ENCODE measurements around the gene LMNTD1.

LMNTD1 gene

GRCh38 chr12:25497021-25497420, 56.1 kb downstream of the LMNTD1 start:
- no peak overlapping the region for H3K27ac ChIP-seq (ENCODE audit: low read depth, low read length)
- no peak for TF ChIP-seq EZH2phosphoT487 (conservative IDR thresholded peaks at IDR 0.05; ENCODE audit: low read length)
- TF ChIP-seq CTCF (IDR thresholded peaks at IDR 0.05; ENCODE audit: insufficient read depth, low read length, poor library complexity, severe bottlenecking), result no peak

GRCh38 chr12:25496098-25496587, 56.9 kb downstream of the LMNTD1 start:
- Histone ChIP-seq H3K4me2 (ENCODE audit: low read depth, low read length, poor library complexity, severe bottlenecking) (no peak overlapping the region), H2AFZ (ENCODE audit: low read depth, low read length, severe bottlenecking) (no peak overlapping the region), H3K27ac (ENCODE audit: low read depth, low read length) (no peak overlapping the region)

More at GRCh38 chr12:25497021-25497420, 56.1 kb downstream of the LMNTD1 start:
- no peaks in the 10 kb centered on the region for H4K20me1 ChIP-seq (ENCODE audit: low read depth, low read length)
- H3K27me3 ChIP-seq (ENCODE audit: low read length), result no peaks in the 10 kb centered on the region
- H3K36me3 ChIP-seq (ENCODE audit: low read length), result no peaks in the 10 kb centered on the region
- no peak overlapping the region for H3K4me3 ChIP-seq (ENCODE audit: insufficient read depth, low read length, poor library complexity, severe bottlenecking)
- H2AFZ ChIP-seq (ENCODE audit: low read depth, low read length, severe bottlenecking), result no peak overlapping the region
- no peaks in the 10 kb centered on the region for H3K9me2 ChIP-seq (replicated peaks; ENCODE audit: insufficient read depth, low read length)
- no peaks in the 10 kb centered on the region for H3F3A ChIP-seq (ENCODE audit: insufficient read depth)
- no peak overlapping the region for H3K9ac ChIP-seq (ENCODE audit: low read length)
- no peaks in the 10 kb centered on the region for H3K79me2 ChIP-seq (ENCODE audit: insufficient read depth, low read length)
- H3K9me3 ChIP-seq (ENCODE audit: insufficient read depth, low read length), result 0 out of 2 replicates have a peak, but pooled peaks cover 4% of the 10 kb centered on the region
- no peak overlapping the region for H3K4me2 ChIP-seq (ENCODE audit: low read depth, low read length, poor library complexity, severe bottlenecking)

GRCh38 chr12:25495331-25496097, 57.6 kb downstream of the LMNTD1 start:
- Histone ChIP-seq H3K9me2 (replicated peaks; ENCODE audit: insufficient read depth, low read length) (no peaks in the 10 kb centered on the region), H3K79me2 (ENCODE audit: insufficient read depth, low read length) (no peaks in the 10 kb centered on the region), H3K9me3 (ENCODE audit: insufficient read depth, low read length) (0 out of 2 replicates have a peak, but pooled peaks cover 4% of the 10 kb centered on the region), H2AFZ (ENCODE audit: low read depth, low read length, severe bottlenecking) (no peak overlapping the region), H3K4me3 (ENCODE audit: insufficient read depth, low read length, poor library complexity, severe bottlenecking) (no peak overlapping the region), H3K4me2 (ENCODE audit: low read depth, low read length, poor library complexity, severe bottlenecking) (no peak overlapping the region), H3K27me3 (ENCODE audit: low read length) (no peaks in the 10 kb centered on the region), H3K27ac (ENCODE audit: low read depth, low read length) (no peak overlapping the region), H3K36me3 (ENCODE audit: low read length) (no peaks in the 10 kb centered on the region), H3F3A (ENCODE audit: insufficient read depth) (no peaks in the 10 kb centered on the region), H3K9ac (ENCODE audit: low read length) (no peak overlapping the region), H4K20me1 (ENCODE audit: low read depth, low read length) (no peaks in the 10 kb centered on the region)
- TF ChIP-seq CTCF (IDR thresholded peaks at IDR 0.05; ENCODE audit: insufficient read depth, low read length, poor library complexity, severe bottlenecking) (no peak), EZH2phosphoT487 (conservative IDR thresholded peaks at IDR 0.05; ENCODE audit: low read length) (no peak)

More at GRCh38 chr12:25496098-25496587, 56.9 kb downstream of the LMNTD1 start:
- Histone ChIP-seq H3K79me2 (ENCODE audit: insufficient read depth, low read length) (no peaks in the 10 kb centered on the region), H3K27me3 (ENCODE audit: low read length) (no peaks in the 10 kb centered on the region), H4K20me1 (ENCODE audit: low read depth, low read length) (no peaks in the 10 kb centered on the region), H3K9me2 (replicated peaks; ENCODE audit: insufficient read depth, low read length) (no peaks in the 10 kb centered on the region), H3K36me3 (ENCODE audit: low read length) (no peaks in the 10 kb centered on the region), H3K9me3 (ENCODE audit: insufficient read depth, low read length) (0 out of 2 replicates have a peak, but pooled peaks cover 4% of the 10 kb centered on the region), H3K4me3 (ENCODE audit: insufficient read depth, low read length, poor library complexity, severe bottlenecking) (no peak overlapping the region), H3F3A (ENCODE audit: insufficient read depth) (no peaks in the 10 kb centered on the region), H3K9ac (ENCODE audit: low read length) (no peak overlapping the region)
- TF ChIP-seq CTCF (IDR thresholded peaks at IDR 0.05; ENCODE audit: insufficient read depth, low read length, poor library complexity, severe bottlenecking) (no peak), EZH2phosphoT487 (conservative IDR thresholded peaks at IDR 0.05; ENCODE audit: low read length) (no peak)
